ELR (cell line): Measurements from ENCODE around the gene PDZK1.
A peak's percentile ranks its signal among the peaks of the same experiment; 100 is the strongest.
"Not testable (repeated sequence)": the region's sequence is repeated elsewhere in the genome, so short reads cannot be mapped to it uniquely, and the experiment has no call there.

Source experiments
- DNase-seq: peaks from one replicate; pipeline ENCODE4 v3.0.0-alpha.2; 2015; ENCODE audit warnings: low read depth

Gene PDZK1

GRCh38 chr1:145707183-145707867 is at the start of gene PDZK1:
TSS of gene PDZK1 (minus strand) at chr1:145707368. CDS start at chr1:145688021, 19,347 bp downstream.
- no peak for DNase-seq

GRCh38 chr1:145751491-145752037 is 44.4 kb upstream of the PDZK1 start:
- peak; percentile 76 for DNase-seq

GRCh38 chr1:145750426-145750825 is 43.3 kb upstream of the PDZK1 start:
- no peak for DNase-seq

GRCh38 chr1:145747398-145748247 is 40.5 kb upstream of the PDZK1 start:
- no peak for DNase-seq

GRCh38 chr1:145740269-145740668 is 33.1 kb upstream of the PDZK1 start:
- peak; percentile 85 for DNase-seq

GRCh38 chr1:145736191-145736590 is 29.0 kb upstream of the PDZK1 start:
- no peak for DNase-seq

- no peak for DNase-seq
These were observed 23.7 kb upstream of the PDZK1 start for GRCh38 chr1:145730900-145731299.

- DNase-seq: no peak
These were observed 23.3 kb upstream of the PDZK1 start for GRCh38 chr1:145730467-145730866.

- no peak for DNase-seq
These were observed 22.7 kb upstream of the PDZK1 start for GRCh38 chr1:145729666-145730436.

- no peak for DNase-seq
These were observed 22.0 kb upstream of the PDZK1 start for GRCh38 chr1:145729196-145729595.

GRCh38 chr1:145726193-145726592 is 19.0 kb upstream of the PDZK1 start:
- not testable (repeated sequence) for DNase-seq

GRCh38 chr1:145720878-145721671 is 13.9 kb upstream of the PDZK1 start:
- peak; percentile 88 for DNase-seq

GRCh38 chr1:145720556-145720877 is 13.3 kb upstream of the PDZK1 start:
- DNase-seq: peak; percentile 98

GRCh38 chr1:145719230-145720079 is 12.3 kb upstream of the PDZK1 start, which contains the start of gene CD160:
TSS of gene CD160 (plus strand) at chr1:145719499. CDS start at chr1:145728328, 8,829 bp downstream.
- DNase-seq: no peak

- DNase-seq: not testable (repeated sequence)
These were observed 11.3 kb upstream of the PDZK1 start for GRCh38 chr1:145718465-145718864.

GRCh38 chr1:145717833-145718232 is 10.7 kb upstream of the PDZK1 start:
- DNase-seq: no peak

GRCh38 chr1:145716641-145717345 is 9.6 kb upstream of the PDZK1 start:
- peak; percentile 55 for DNase-seq

- no peak for DNase-seq
These were observed 7.5 kb upstream of the PDZK1 start for GRCh38 chr1:145714524-145715111.

- no peak for DNase-seq
These were observed 4.1 kb upstream of the PDZK1 start for GRCh38 chr1:145711213-145711651.
